IPS DF 6.9 (cell line): ENCODE data around the gene LAGE3.

Source experiments
- DNase-seq: peaks from one replicate; pipeline ENCODE4 v3.0.0-alpha.2; 2013; ENCODE audit warnings: low read depth, low spot score
- H3K27ac ChIP-seq: one replicate; pipeline ENCODE4 v1.5.1; 2013; ENCODE audit warnings: low read length, control low read depth
- H3K27me3 ChIP-seq: 2 replicates; pipeline ENCODE4 v1.6.1; 2013; ENCODE audit warnings: mild to moderate bottlenecking, low read length; ENCODE audit not compliant: control insufficient read depth, insufficient read depth
- H3K36me3 ChIP-seq: 2 replicates; pipeline ENCODE4 v1.6.1; 2013; ENCODE audit warnings: low read length; ENCODE audit not compliant: control insufficient read depth, insufficient read depth
- H3K4me1 ChIP-seq: 2 replicates; pipeline ENCODE4 v1.6.1; 2013; ENCODE audit warnings: low read length; ENCODE audit not compliant: control insufficient read depth, insufficient read depth
- H3K4me3 ChIP-seq: 2 replicates; pipeline ENCODE4 v1.5.1; 2013; ENCODE audit warnings: mild to moderate bottlenecking, low read length
- H3K9me3 ChIP-seq: 2 replicates; pipeline ENCODE4 v1.6.1; 2013; ENCODE audit warnings: low read length, inconsistent platforms; ENCODE audit not compliant: control insufficient read depth, insufficient read depth
- WGBS: extraction: QIAGEN DNeasy Blood & Tissue Kit; methylation state at CpG from one replicate; pipeline ENCODE4 v1.1.7; 2013; ENCODE audit warnings: mixed read lengths, missing lambda C conversion rate; ENCODE audit not compliant: insufficient read length, insufficient coverage; 5-methylcytosine and 5-hydroxymethylcytosine counted together

The LAGE3 gene

GRCh38 chrX:154513716-154514115, 34.6 kb upstream of the LAGE3 start:
- peaks cover 4% of the 10 kb centered on the region; the same call in 1 of the 2 replicates for H3K4me1 ChIP-seq
- no peak overlapping the region for H3K27ac ChIP-seq
- no peak for DNase-seq
- H3K36me3 ChIP-seq: no peaks in the 10 kb centered on the region
- no peak overlapping the region for H3K4me3 ChIP-seq
- H3K9me3 ChIP-seq: no peaks in the 10 kb centered on the region
- no peaks in the 10 kb centered on the region for H3K27me3 ChIP-seq
- no CpG with 5 or more reads among the region's 2 CpGs for WGBS

DNA sequence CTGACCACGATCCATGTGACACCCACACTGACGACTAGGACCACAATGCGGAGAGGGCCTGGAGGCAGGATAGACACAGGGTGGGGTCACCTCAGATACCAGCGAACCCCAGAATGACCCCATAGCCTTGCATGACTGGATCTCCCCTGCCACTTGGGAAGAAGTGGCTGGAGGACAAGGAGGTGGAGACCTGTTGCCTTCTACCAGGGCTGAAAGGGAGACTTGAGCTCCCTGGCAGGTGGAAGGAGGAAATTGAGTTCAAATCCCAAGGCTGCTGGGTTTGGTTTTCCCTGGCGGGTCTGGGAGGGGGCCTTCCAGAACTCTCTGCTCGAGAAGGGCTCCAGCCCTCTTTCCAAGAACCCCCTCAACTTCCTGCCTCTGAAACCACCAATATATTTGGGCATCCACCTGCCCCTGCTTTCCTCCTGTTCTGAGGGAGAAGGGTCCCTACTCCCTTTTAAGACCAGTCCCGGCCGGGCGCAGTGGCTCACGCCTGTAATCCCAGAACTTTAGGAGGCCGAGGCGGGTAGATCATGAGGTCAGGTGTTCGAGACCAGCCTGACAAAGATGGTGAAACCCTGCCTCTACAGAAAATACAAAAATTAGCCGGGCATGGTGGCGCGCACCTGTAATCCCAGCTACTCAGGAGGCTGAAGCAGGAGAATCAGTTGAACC, 33.9 kb upstream of the LAGE3 start:
- H3K9me3 ChIP-seq: no peaks in the 10 kb centered on the region
- no peaks in the 10 kb centered on the region for H3K27me3 ChIP-seq
- H3K4me3 ChIP-seq: no peak overlapping the region
- peaks cover 4% of the 10 kb centered on the region; the same call in 1 of the 2 replicates for H3K4me1 ChIP-seq
- no peak overlapping the region for H3K27ac ChIP-seq
- no peaks in the 10 kb centered on the region for H3K36me3 ChIP-seq
- no CpG with 5 or more reads among the region's 16 CpGs for WGBS
- no peak for DNase-seq

DNA sequence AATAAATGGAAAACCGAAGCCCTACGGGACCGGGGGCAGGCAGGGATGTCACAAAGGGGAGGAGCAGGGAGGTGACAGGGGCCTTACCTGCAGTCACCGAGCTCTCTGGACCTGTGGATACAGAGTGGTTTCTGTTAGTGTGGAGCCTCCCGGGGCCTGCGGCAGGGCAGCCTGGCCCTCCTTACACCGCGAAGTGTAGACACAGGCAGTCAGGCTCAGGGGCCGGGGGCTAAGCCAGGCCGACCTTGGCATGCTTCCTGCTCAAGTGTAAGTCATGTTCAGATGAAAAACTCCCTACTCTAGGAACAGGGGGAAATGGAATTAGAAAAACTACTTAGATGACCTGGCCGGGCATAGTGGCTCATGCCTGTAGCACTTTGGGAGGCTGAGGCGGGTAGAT, 32.7 kb upstream of the LAGE3 start:
- H3K4me1 ChIP-seq: no peaks in the 10 kb centered on the region
- H3K9me3 ChIP-seq: no peaks in the 10 kb centered on the region
- H3K4me3 ChIP-seq: no peak overlapping the region
- no peak for DNase-seq
- WGBS: no CpG with 5 or more reads among the region's 12 CpGs
- H3K27ac ChIP-seq: no peak overlapping the region
- H3K27me3 ChIP-seq: no peaks in the 10 kb centered on the region
- no peaks in the 10 kb centered on the region for H3K36me3 ChIP-seq

DNA sequence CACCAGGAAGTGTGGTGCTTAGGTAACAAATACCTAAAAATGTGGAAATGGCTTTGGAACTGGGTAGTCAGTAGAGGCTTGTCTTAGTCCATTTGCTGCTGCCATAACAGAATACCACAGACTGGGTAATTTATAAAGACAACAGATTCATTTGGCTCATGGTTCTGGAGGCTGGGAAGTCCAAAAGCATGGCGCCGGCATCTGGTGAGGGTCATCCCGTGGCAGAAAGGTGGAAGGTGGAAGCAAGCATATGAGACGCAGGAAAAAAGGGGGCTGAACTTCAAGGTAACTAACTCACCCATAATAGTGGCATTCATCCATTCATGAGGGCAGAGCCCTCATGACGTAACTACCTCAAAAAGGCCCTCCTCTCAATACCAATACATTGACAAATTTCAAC, 30.4 kb upstream of the LAGE3 start:
- Histone ChIP-seq H3K27ac (no peak overlapping the region), H3K27me3 (no peaks in the 10 kb centered on the region), H3K36me3 (no peaks in the 10 kb centered on the region), H3K4me3 (no peak overlapping the region), H3K4me1 (no peaks in the 10 kb centered on the region), H3K9me3 (no peaks in the 10 kb centered on the region)
- no CpG with 5 or more reads among the region's 5 CpGs for WGBS
- DNase-seq: no peak

- Histone ChIP-seq H3K27ac (no peak overlapping the region), H3K4me3 (no peak overlapping the region), H3K9me3 (no peaks in the 10 kb centered on the region), H3K4me1 (no peaks in the 10 kb centered on the region), H3K27me3 (no peaks in the 10 kb centered on the region), H3K36me3 (no peaks in the 10 kb centered on the region)
- no CpG with 5 or more reads among the region's 13 CpGs for WGBS
- DNase-seq: no peak
These were observed 29.3 kb upstream of the LAGE3 start for GRCh38 chrX:154508384-154508745.

- Histone ChIP-seq H3K4me3 (no peak overlapping the region), H3K9me3 (no peaks in the 10 kb centered on the region), H3K4me1 (no peaks in the 10 kb centered on the region), H3K36me3 (no peaks in the 10 kb centered on the region), H3K27ac (no peak overlapping the region), H3K27me3 (no peaks in the 10 kb centered on the region)
- no peak for DNase-seq
- no CpG with 5 or more reads among the region's 24 CpGs for WGBS
These were observed 28.7 kb upstream of the LAGE3 start for GRCh38 chrX:154507673-154508383.

DNA sequence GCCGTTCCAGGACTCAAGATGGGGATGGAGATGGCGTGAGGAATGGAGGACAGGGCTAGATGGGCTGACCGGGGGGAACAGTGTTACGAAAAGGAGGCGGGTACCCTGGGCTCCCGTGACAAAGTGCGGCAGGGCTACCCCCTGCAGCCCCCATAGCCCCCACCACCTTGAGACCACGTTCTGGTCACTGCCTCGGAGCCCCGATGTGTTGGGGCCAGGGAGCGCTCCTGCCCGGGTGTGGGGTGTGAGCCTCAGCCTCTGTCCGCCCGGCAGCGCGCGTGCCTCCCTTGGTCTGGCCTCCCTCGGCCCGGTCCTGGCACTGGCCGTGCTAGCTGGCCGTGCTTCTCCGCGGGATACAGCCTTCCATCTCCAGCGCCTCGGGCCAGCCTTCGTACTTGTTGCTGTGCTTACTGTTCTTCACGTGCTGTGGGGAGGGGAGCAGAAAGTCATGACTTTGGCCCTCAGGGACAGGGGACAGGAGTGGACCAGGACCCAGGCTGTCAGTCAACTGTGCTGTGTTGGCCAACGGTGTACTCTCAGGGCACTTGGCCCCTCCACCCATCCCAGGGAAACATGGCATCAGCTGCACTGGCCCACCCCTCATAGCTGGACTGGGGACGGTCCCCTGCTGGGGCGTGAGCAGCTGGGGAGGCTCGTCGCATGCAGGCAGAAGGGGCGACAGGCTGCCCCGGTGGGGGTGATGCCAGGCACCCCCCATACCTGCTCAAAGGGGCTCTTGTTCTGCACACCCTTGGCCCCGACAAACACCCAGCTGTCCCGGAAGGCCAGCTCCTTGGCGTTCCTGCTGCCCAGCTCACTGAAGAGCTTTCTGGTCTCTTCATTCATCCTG, 27.6 kb upstream of the LAGE3 start:
- Histone ChIP-seq H3K9me3 (no peaks in the 10 kb centered on the region), H3K4me3 (no peak overlapping the region), H3K36me3 (no peaks in the 10 kb centered on the region), H3K4me1 (no peaks in the 10 kb centered on the region), H3K27me3 (no peaks in the 10 kb centered on the region), H3K27ac (no peak overlapping the region)
- no CpG with 5 or more reads among the region's 37 CpGs for WGBS
- no peak for DNase-seq

DNA sequence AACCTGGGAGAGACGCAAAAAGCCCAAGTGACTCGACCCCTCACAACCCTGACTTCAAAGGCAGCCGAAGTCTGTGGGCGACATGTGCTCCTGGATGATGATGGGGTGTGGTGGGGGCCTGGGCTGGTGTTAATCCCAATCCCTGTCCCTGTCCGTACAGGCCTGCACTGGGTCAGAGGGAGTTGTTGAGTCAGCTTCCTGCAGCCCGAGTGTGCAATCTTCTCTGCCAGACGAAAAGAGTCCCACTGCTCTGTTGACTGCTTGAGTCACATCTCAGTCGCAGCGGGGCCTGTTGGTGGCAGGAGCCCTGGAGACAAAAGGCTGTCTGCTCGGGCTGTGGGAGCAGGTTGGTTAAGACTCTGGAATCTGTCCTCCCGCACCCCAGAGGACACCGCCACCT, 26.7 kb upstream of the LAGE3 start:
- Histone ChIP-seq H3K36me3 (no peaks in the 10 kb centered on the region), H3K9me3 (no peaks in the 10 kb centered on the region), H3K27me3 (no peaks in the 10 kb centered on the region), H3K4me3 (no peak overlapping the region), H3K4me1 (no peaks in the 10 kb centered on the region), H3K27ac (no peak overlapping the region)
- no CpG with 5 or more reads among the region's 12 CpGs for WGBS
- no peak for DNase-seq

DNA sequence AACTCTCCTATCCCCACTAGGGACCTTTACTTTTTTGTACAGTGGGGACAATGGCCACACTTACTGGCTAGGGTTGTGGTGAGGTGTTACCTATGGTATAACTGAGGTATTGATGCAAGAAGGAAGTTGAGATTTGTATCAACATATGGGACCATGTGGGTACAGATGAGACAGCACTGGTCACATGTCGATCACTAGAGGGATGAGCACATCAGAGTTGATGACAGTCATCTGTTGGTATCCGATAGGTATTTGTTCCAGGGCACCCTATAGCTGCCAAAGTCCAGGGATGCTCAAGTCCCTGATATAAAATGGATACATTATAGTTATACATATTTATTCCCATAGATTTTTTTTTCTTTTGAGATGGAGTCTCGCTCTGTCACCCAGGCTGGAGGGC, 23.9 kb upstream of the LAGE3 start:
- no peak overlapping the region for H3K4me3 ChIP-seq
- no peaks in the 10 kb centered on the region for H3K27me3 ChIP-seq
- no peaks in the 10 kb centered on the region for H3K9me3 ChIP-seq
- no CpG with 5 or more reads among the region's 3 CpGs for WGBS
- DNase-seq: no peak
- no peaks in the 10 kb centered on the region for H3K4me1 ChIP-seq
- no peak overlapping the region for H3K27ac ChIP-seq
- no peaks in the 10 kb centered on the region for H3K36me3 ChIP-seq

GRCh38 chrX:154502098-154502497, 23.0 kb upstream of the LAGE3 start:
- Histone ChIP-seq H3K4me3 (no peak overlapping the region), H3K27me3 (no peaks in the 10 kb centered on the region), H3K9me3 (no peaks in the 10 kb centered on the region), H3K36me3 (no peaks in the 10 kb centered on the region), H3K4me1 (no peaks in the 10 kb centered on the region), H3K27ac (no peak overlapping the region)
- no peak for DNase-seq
- no CpG with 5 or more reads among the region's 8 CpGs for WGBS
